B cell (primary cell): ENCODE results near the gene FKBP1B.

Source experiments
- EZH2 ChIP-seq: IDR thresholded peaks from 2 replicates; pipeline ENCODE4 v1.6.1; 2012; ENCODE audit warnings: borderline replicate concordance, low read depth, mild to moderate bottlenecking, moderate library complexity, low read length; ENCODE audit not compliant: insufficient read depth, poor library complexity, severe bottlenecking
- TF ChIP-seq, protein P1 (sequence below): fragments of 200-600 bp; IDR thresholded peaks from one replicate; pipeline ENCODE4 v1.8.0; 2022; ENCODE audit warnings: antibody characterized with exemption, mild to moderate bottlenecking

DNA sequence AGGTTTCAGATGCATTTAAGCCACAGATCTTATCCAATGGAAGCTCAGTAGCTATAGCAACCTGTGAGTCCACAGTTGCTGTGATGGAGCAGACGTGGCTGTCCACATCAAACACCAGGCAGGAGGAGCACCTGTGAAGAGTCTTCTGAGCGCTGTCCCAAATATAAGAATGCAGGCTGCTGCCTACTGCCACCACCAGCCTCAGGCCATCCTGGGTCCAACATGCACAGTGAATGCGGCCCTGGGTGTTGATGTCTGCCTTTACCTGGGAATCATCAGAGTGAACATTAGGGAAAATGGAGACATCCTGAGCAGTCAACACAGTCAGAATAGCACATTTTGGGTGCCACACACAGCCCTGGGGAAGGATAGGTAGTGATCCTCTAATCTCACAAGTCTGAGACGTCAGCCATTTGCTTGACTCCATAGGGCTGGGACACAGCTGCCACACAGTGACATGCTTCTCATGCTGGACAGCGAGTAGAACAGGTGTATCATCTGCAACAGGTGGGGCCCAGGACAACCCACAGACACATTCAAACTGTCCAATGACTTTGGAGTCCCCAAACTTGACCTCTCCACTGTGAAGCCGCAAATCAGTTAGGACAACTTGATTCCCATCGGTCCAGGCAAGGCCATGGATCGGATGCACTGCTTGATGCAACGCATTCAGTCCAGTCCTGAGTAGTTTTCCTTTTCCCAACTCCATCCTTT, 10.6 kb upstream of the FKBP1B start:
- TF ChIP-seq, protein P1, sequence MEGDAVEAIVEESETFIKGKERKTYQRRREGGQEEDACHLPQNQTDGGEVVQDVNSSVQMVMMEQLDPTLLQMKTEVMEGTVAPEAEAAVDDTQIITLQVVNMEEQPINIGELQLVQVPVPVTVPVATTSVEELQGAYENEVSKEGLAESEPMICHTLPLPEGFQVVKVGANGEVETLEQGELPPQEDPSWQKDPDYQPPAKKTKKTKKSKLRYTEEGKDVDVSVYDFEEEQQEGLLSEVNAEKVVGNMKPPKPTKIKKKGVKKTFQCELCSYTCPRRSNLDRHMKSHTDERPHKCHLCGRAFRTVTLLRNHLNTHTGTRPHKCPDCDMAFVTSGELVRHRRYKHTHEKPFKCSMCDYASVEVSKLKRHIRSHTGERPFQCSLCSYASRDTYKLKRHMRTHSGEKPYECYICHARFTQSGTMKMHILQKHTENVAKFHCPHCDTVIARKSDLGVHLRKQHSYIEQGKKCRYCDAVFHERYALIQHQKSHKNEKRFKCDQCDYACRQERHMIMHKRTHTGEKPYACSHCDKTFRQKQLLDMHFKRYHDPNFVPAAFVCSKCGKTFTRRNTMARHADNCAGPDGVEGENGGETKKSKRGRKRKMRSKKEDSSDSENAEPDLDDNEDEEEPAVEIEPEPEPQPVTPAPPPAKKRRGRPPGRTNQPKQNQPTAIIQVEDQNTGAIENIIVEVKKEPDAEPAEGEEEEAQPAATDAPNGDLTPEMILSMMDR: no peak
- TF ChIP-seq EZH2: no peak
